Measurements from ENCODE around the gene ITLN1.
A peak's percentile ranks its signal among the peaks of the same experiment; 100 is the strongest.

The ITLN1 gene

DNA sequence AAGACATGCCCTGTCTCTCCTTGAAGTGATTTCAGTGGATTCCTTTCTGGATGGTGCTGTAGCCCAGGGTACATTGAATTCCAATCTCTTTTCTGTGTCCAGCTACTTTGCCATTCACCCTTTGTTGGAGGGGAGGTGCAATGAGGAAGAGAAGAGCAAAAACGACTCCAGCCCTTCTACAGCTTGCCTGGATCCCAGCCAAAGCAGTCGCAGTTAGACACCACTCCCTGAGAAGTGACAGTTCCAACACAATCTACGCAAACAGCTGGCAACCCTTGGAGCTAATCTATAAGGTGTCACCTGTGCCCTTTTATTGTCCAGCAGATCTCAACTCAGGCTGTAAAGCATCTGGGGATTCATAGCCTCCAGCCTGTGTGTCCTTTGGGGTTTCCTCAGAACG, 26.9 kb downstream of the ITLN1 start:
- ATAC-seq: no peak
- DNase-seq: no peak

- DNase-seq (peak; percentile 45), ATAC-seq (peak; percentile 61)
Measured at GRCh38 chr1:160855181-160855981, 29.6 kb downstream of the ITLN1 start.

GRCh38 chr1:160853754-160854153, 31.2 kb downstream of the ITLN1 start:
- no peak for ATAC-seq
- DNase-seq: no peak

- DNase-seq (no peak), ATAC-seq (no peak)
Measured at GRCh38 chr1:160853014-160853413, 32.0 kb downstream of the ITLN1 start.

- no peak for DNase-seq
- ATAC-seq: no peak
Measured at GRCh38 chr1:160850993-160851392, 34.0 kb downstream of the ITLN1 start.

DNA sequence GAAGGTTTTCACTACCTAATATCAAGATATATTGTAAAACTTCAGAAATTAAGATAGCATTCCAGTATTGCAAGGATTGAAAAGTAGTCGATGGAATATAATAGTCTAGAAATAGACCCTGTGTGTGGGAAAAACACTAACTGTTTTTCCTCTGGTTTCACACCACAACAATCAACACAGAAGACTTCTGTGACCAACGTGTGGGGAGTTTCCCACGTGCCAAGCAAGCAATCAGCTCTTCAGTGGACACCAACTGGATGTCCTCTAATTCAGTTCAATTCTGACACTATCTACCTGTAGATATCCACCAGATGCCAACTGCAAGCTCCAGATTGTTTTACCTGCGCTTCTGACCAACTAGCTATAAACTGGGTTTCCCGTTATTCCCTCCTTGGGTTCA, 34.4 kb downstream of the ITLN1 start:
- DNase-seq (no peak), ATAC-seq (no peak)

DNA sequence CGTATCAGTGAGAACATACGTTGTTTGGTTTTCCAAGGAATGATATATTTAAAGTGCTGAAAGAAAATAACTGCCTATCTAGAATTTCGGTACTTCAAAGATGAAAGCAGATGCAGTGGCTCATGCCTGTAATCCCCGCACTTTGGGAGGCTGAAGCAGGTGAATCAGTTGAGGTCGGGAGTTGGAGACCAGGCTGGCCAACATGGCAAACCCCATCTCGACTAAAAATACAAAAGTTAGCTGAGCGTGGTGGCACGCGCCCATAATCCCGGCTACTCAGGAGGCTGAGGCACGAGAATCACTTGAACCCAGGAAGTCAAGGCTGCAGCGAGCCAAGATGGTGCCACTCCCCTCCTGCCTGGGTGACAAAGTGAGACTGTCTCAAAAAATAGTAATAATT, 38.7 kb downstream of the ITLN1 start:
- DNase-seq (no peak), ATAC-seq (no peak)

GRCh38 chr1:160844447-160845232, 40.3 kb downstream of the ITLN1 start:
- ATAC-seq (no peak), DNase-seq (no peak)

GRCh38 chr1:160841079-160841478, 43.9 kb downstream of the ITLN1 start:
- DNase-seq: no peak
- ATAC-seq: no peak

DNA sequence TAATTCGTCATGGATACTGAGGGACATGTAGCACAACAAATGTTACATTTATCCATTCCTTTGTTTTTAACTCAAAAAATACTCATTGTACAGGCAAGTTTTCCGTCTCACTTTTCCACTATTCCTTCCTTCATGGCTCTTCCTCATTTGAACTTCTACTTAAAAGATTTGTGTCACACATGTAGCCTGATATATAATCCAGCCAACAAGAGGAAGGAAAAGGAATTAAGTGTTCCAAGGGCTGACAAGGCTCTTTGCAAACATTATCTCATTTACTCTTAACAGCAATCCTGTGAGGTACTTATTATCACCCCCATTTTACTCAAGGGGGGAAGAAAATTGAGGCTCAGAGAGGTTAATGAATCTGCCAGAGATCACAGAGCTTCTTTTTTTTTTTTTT, 45.2 kb downstream of the ITLN1 start:
- no peak for ATAC-seq
- DNase-seq: no peak

DNA sequence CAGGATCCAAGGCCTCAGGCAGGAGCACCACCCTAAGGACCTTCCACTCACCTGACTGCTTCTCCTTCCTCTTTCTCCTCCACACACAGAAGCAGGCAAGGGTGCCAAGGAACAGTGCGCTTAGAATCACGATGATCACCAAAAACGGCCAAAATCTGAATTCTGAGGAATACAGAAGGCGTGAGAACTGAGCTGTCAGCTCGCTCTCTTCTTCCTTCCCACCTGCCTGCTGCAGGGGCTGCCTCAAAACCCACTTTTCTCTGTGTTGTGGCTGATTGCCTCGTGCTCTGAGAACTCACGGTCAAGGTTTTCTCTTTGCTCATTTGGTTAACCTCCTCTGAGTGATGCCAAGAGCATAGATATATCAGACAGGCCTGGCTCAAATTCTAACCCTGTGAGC, 46.1 kb downstream of the ITLN1 start:
- DNase-seq (no peak), ATAC-seq (no peak)

DNA sequence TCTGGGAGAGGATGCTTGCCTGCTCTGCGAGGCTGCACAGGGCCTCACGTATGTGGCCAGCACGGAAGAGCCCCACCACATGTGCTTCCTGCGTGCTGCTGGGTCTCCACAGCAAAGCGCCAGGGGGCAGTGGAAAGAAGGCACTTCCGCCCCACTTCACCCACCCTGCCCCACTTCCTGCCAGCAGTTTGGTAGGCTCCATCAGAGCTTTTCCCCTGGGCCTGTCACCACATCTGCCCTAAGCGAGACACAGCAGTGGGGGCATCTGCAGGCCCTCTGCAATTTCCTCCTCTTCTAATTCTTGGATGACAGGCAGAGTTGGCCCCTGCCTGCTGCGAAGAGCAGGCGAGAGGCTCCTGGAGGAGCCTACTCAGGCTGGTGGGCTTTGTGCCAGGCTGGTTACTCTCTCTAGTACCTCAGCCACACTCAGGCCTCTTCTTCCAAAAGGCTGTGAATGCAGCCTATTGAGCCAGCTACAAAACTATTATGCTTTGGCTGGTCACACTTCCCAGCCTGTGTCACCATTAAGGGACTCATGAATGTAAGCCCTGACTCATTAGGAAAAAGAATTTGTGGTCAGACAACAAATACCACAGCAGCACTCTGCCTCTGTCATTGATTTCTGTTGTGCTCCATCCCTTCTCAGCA, 47.3 kb downstream of the ITLN1 start:
- peak; percentile 84 for DNase-seq

GRCh38 chr1:160836981-160837557, 47.9 kb downstream of the ITLN1 start:
- ATAC-seq (no peak), DNase-seq (no peak)

More for the DNA sequence above, 47.3 kb downstream of the ITLN1 start:
- ATAC-seq: peak; percentile 89

DNA sequence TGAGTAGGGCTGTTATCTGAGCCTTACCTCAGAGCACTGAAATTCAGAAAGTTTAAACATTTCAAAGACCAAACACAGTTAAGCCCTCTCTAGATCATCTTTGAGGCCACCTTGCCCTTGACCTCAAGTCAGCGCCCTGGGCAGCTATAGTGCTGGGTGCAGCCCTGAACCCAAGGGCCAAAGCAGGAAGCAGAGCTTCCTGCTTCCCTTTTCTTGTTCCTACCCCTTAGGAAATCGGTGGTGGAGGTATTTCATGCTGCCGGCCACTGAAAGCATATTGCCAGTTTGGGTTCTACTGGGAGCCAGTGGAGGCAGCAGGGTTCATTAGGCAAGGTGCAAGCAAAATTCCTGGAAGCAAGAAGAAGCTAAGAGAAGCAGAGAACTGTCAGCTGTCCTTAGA, 48.4 kb downstream of the ITLN1 start:
- DNase-seq (no peak), ATAC-seq (no peak)

GRCh38 chr1:160835751-160836150, 49.2 kb downstream of the ITLN1 start:
- DNase-seq: no peak
- ATAC-seq: no peak

DNA sequence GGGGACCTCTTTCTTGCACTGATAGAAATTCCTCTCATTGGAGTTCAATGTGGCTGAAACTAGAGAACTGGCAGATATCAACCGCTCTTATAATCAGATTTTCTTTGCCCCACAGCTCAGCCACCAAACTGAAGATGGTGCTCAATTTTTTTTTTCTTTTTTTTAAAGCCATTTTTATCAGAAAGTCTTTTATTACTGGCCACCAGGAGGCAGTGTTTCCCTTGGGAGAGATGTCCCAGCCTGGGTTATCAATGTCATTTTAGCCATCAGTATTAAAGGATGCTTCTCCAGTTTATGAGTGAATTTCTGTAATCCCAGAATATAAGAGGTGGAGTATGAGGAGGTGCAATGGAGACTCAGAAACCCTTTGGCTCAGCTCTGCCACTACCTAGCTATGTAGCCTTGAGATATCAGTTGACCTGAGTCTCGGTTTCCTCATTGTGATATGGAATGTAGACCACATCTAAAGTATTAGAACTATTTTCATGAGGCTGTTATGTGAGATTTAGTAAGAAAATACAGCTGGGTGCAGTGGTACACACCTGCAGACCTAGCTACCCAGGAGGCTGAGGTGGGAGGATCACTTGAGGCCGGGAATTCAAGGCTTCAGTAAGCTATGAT, 49.9 kb downstream of the ITLN1 start:
- no peak for ATAC-seq

DNA sequence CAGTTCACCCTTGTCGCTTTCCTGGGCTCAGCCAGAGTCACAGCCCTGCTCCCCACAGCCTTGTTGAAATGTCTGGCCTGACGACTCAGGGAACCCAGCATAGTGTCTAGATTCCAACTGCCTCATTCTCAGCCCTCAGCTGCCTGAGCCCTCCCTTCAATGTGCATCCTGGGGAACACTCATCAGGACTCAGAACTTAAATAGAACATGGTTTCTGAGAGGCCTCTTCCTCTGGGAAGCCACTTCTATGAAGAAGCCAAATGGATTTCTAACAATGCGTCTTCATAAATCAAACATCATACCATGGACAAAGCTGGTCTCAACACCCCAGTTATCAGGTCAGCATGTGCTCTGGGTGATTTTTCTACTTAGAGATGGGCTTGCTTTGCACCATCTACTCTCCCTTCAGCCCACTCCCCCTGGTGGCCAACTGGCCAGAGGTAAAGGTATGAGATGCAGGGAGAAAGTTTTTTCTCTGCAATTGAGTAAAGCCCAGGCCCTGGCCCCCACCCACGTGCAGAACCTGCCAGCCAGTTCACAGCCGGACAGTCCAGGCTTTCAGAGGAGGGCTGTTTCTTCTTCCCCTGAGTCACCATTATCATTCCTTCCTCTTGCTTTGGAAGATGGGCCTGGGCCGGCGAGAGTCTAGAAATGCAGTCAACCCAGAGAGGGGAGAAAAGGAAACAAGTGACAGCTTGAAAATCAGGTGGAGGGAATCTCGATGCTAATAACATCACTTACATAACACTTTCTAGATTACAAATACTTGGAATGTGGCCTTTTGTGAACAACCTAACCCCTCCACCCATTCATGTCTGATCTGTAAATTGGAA, 54.4 kb downstream of the ITLN1 start:
- DNase-seq (peak; percentile 89), ATAC-seq (peak; percentile 78)

More for the DNA sequence above, 49.9 kb downstream of the ITLN1 start:
- peak; percentile 66 for DNase-seq

GRCh38 chr1:160829766-160830165, 55.2 kb downstream of the ITLN1 start:
- ATAC-seq (no peak), DNase-seq (no peak)

DNA sequence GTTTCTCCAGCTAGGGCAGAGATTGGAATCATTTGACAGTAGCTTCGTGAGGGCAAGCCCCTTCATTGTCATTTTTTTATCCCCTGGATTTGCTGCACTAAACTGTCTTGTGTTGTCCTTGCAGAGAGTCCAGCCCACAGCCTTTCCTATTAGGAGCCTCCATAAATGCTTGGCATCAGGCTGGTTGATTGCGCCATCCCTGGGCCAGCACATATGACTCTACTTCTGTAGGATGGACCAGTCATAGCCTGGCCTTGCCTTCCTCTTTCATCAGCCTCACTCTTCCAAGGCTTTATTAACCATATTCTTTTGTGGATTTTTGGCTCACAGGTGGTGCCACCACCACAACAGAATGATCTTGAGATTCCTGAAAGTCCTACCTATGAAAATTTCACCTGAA, 57.6 kb downstream of the ITLN1 start:
- no peak for DNase-seq

GRCh38 chr1:160826546-160826945, 58.4 kb downstream of the ITLN1 start:
- ATAC-seq: no peak
- DNase-seq: no peak

More for the DNA sequence above, 57.6 kb downstream of the ITLN1 start:
- ATAC-seq: no peak

Measured in stimulated activated naive CD8-positive, alpha-beta T cell treated with anti-CD3 and anti-CD28 coated beads, Interleukin-15, Interleukin-2, amounts not matched to agents 100 U/mL and 50 U/mL, for 24 hours (primary cell).